T47D (cell line): Measurements from ENCODE around the gene CDK14.
"Not testable (repeated sequence)": the region's sequence is repeated elsewhere in the genome, so short reads cannot be mapped to it uniquely, and the experiment has no call there.

Experiments
- DNase-seq, 2 experiments: peaks; one replicate each; pipeline versions ENCODE4 v3.0.0 to v3.0.0-alpha.2; 2011 to 2012; ENCODE audit warnings: low read depth in 1 of 2, low spot score in 1 of 2
- JUND ChIP-seq: IDR thresholded peaks from 2 replicates; pipeline ENCODE4 v1.6.1; 2012; ENCODE audit warnings: low read depth
- in situ Hi-C: cut with HindIII; loops from 2 replicates; pipeline ENCODE4 v1.10.0; 2016; ENCODE audit warnings: low sequenced_read_pairs, low pct_unique_long_range_greater_than_20kb

Gene CDK14

DNA sequence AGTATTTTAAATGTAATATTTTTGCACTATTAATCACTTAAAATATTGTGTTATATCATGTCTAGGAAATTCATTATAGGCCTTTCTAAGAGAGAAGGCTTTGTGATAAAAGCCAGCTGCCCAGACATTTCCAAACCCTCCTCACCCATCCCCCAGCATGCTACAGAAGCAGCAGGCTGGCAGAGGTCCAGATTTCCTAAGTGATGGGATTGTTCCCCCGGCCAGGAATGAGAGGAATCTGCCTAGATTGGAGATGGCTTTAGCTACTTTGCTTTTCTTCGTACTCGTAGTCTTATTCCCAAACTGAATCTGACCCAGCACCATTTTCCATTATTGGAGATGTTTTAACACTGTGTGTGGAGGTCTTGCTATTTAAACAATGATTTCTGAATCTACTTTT, 29.4 kb downstream of the CDK14 start:
- in situ Hi-C loops: no loop called here
- DNase-seq: no peak
- no peak for TF ChIP-seq JUND

- in situ Hi-C loops: no loop called here
- TF ChIP-seq JUND: no peak
- DNase-seq: no peak
Observed at GRCh38 chr7:90626013-90626412, 29.9 kb downstream of the CDK14 start.

DNA sequence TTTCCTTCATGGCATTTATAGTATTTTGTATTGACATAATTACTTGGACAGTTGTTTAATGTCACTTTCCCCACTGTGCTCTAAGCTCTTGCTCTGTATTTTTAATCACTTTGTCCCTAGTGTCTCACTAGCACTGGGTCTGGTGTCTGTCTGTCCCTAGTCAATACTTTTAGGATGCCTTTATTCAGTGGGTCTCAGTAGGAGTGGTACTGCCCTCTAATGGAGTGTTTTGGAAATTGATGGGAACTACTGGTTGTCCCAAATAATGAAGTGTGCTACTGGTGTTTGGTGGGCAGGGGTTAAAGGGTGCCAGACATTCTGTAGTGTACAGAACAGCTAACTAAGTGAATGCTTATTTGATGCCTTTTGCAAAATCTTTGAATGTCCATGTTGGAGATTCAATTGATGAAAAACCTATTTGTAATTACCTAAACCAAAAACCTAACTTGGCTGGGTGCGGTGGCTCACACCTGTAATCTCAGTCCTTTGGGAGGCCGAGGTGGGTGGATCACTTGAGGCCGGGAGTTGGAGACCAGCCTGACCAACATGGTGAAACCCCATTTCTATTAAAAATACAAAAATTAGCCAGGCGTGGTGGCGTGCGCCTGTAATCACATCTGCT, 33.3 kb downstream of the CDK14 start:
- in situ Hi-C loops: no loop called here
- no peak for TF ChIP-seq JUND
- peak; percentile 18 to 71 for DNase-seq

GRCh38 chr7:90631502-90631901, 35.4 kb downstream of the CDK14 start:
- no peak for TF ChIP-seq JUND
- in situ Hi-C loops: no loop called here
- no peak for DNase-seq

DNA sequence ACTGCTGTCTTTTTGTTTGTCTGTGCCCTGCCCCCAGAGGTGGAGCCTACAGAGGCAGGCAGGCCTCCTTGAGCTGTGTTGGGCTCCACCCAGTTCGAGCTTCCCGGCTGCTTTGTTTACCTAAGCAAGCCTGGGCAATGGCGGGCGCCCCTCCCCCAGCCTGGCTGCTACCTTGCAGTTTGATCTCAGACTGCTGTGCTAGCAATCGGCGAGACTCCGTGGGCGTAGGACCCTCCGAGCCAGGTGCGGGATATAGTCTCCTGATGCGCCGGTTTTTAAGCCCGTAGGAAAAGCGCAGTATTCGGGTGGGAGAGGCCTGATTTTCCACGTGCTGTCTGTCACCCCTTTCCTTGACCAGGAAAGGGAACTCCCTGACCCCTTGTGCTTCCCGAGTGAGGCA, 43.6 kb downstream of the CDK14 start:
- in situ Hi-C loops: not testable (repeated sequence)
- peak in 1 of 2 experiments; percentile 45 for DNase-seq

- DNase-seq: no peak
- no peak for TF ChIP-seq JUND
- in situ Hi-C loops: no loop called here
Observed at GRCh38 chr7:90642978-90643377, 46.9 kb downstream of the CDK14 start.

DNA sequence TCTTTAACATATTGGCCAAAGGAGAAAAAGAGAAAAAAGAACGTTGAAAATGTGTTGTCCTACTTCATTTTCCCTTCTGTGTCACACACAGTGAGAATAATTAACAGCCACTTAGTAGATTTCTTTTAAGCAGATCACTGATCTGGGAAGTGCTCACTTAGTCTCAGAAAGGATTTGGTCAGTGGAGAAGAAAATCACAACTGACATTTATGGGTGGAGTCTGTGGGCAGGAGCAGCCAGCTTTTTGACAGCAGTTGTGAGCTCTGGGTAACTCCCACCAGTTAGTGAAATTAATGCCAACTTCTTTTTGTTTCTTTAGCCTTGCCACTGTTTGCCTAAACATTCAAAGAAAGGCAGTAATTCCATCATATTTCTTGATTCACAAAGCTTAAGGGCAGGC, 49.7 kb downstream of the CDK14 start:
- DNase-seq: no peak
- no peak for TF ChIP-seq JUND
- in situ Hi-C loops: no loop called here

DNA sequence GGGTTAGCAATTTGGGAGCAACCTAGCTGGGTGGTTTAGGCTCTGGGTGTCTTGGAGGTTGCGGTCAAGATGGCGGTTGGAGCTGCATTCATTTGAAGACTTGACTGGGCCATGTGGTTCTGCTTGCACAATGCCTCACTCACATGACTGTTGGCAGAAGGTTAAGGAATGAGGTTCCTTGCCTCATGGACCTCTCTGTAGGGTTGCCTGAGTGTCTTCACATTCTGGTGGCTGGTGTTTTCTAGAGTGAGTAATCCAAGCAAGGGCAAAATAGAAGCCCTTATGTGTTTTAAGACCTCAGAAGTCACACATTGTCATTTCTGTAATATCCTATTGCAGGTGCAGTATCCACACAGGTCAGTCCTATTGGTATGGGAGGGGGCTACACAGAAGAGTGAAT, 52.0 kb downstream of the CDK14 start:
- no peak for DNase-seq
- in situ Hi-C loops: no loop called here
- TF ChIP-seq JUND: no peak

DNA sequence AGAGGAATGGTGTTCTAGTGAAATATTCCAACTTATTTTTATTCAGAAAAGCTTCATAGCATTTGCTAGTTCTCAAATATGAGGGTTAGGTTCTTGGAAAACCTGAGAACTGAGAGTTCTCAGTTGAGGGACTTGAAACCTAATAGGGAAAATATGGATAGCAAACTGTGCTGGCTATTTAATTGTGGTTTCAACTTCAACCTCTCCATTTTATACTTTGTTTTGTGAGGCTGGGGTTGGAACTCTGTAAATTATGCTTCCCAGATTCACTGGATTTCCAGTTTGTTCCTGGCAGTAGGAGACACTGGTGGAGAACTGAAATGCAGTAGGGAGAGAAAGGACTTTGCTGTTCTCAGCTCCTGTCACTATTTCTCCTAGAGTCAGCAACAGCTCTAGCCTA, 52.7 kb downstream of the CDK14 start:
- in situ Hi-C loops: no loop called here
- DNase-seq: no peak

GRCh38 chr7:90654718-90655427, 58.8 kb downstream of the CDK14 start:
- TF ChIP-seq JUND: no peak
- in situ Hi-C loops: no loop called here
- no peak for DNase-seq

More for the DNA sequence above, 52.7 kb downstream of the CDK14 start:
- no peak for TF ChIP-seq JUND

GRCh38 chr7:90655566-90655965, 59.4 kb downstream of the CDK14 start:
- no peak for DNase-seq
- in situ Hi-C loops: no loop called here
- TF ChIP-seq JUND: no peak

- in situ Hi-C loops: no loop called here
- no peak for TF ChIP-seq JUND
- no peak for DNase-seq
Observed at GRCh38 chr7:90657481-90657880, 61.4 kb downstream of the CDK14 start.

DNA sequence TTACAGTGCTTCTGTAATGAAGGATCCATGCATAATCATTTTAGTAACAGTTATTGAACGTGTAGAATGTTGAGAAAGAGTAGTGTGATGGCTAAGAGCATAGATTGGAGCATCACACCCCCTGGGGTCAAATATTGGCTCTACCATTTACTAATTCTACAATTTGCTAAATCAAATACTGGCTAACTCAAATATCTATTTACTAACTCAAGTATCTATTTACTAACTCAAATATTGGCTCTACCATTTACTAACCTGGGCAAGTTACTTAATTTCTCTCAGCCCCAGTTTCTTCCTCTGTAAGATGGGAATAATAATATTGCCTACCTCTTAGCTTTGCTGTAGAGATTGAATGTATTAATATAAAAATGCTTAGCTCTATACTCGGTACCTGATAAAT, 64.0 kb downstream of the CDK14 start:
- no peak for TF ChIP-seq JUND

GRCh38 chr7:90660819-90661218, 64.7 kb downstream of the CDK14 start:
- no peak for TF ChIP-seq JUND
- DNase-seq: no peak
- in situ Hi-C loops: no loop called here

More for the DNA sequence above, 64.0 kb downstream of the CDK14 start:
- in situ Hi-C loops: no loop called here
- DNase-seq: no peak
